Middle frontal gyrus (tissue), 1 donor: ENCODE measurements around the gene ANAPC15.

Experiments
- DNase-seq: peaks from one replicate; pipeline ENCODE4 v3.0.0-alpha.2; 2015; ENCODE audit warnings: low spot score; ENCODE audit errors: extremely low spot score

The ANAPC15 gene

DNA sequence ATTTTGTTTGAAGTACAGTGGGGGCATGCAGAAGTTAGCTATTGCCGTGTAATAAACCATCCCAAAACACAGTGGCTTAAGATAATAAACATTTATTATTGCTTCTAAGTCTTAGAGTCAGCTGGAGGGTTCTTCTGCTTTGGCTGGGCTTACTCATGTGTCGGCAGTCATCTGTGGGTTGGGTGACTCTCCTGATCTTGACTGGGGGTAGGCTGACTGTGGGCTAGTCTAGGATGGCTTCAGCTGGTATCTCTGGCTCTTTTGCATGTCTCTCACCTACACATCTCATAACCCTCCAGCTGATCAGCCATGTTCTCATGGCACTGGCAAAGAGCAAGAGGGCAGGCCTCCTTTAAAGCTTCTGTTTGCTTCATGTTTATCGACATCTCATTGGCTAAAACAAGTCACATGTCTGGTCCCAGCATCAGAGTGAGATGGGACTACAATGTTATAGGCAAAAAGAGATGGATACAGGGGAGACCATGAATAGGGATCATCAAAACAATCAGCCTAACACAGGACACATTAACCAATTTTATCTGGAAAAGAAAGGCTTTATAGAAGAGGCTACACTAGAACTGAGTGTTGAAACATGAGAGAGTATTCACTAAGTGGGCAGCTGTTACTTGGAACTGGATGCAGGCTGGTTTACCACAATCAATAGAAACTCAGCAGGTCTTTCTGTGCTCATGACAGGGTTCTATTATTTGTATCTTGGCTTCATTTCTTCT is 26.7 kb downstream of the ANAPC15 start:
- peak; percentile 42 for DNase-seq

DNA sequence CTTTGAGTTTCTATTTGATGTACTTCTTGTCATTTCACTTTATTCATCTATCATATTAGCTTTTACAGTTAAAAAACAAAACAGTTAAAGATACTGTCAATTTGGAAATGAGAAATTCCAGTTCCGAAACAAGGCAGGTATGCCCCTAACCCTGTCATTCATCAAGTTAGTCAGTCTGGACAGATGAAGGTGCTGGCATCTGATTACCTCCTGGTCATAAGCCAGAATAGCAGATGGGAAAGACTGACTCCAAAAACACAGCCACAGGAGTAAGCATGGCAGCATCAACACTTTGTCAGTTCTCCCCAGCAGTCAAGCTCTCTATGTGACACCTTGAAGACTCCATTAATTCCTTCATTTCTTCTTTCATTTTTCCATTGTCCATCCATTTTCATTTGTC is 27.5 kb downstream of the ANAPC15 start:
- no peak for DNase-seq

DNA sequence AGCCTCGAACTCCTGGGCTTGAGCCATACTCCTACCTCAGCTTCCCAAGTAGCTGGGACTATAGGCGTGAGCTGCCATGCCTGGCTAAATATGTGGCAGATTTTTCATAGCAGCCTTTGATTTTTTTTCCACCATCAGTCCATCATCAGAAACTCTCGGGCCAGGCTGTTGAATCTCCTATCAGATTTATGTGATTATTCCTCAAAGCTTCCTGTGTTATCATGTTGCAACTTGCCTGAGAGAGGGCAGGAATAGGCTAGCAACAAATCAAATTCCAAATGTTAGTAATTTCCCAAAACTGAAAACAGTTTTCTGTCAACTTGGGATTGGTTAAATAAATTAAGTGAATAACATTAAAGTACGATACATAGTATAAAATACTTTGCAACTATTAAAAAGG is 28.4 kb downstream of the ANAPC15 start:
- no peak for DNase-seq

DNA sequence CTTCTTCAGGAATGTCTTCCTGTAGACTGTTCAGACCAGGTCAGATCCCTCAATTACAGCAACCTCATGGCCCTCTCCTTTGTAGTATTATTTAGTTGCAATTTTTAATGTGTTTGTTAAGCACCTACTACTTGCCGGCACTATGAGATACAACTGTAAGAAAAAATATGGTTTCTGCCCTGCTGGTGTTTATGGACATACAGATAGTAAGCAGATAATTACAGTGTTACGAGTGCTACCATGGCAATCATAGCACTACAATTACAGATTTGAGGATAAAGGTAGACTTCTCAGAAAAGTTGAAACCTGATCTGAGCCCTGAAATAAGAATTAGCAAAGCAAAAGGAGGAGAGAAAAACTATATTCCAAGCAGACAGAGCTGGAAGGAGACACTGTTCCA is 29.1 kb downstream of the ANAPC15 start:
- no peak for DNase-seq

DNA sequence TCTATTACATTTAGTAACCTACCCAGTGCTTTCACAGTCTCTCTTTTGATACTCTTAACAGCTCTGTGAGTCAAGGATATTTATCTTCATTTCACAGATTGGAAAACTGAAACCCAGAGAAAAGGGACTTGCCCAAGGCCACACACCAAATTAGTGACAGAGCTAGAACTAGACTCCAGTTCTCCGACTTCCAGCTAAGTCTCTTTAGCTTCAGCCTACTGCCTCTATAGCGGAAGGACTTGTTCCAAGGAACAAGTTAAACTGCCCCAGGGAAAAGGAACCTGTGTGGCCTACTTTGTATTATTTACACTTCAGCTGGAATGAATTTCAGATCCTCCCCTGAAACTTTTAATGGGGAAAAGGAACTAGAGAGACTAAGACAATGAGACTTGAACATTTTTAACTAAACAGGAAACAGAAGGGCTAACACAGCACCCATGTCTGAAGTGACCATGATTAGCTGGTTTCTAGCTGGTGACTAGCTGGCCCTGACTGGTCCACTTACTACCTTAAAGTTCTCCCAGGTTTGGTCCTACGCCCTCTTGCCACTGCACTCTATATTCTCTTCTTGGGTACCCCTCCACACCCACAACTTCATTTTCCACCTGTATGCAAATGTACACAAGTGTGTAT is 30.6 kb downstream of the ANAPC15 start:
- DNase-seq: no peak

DNA sequence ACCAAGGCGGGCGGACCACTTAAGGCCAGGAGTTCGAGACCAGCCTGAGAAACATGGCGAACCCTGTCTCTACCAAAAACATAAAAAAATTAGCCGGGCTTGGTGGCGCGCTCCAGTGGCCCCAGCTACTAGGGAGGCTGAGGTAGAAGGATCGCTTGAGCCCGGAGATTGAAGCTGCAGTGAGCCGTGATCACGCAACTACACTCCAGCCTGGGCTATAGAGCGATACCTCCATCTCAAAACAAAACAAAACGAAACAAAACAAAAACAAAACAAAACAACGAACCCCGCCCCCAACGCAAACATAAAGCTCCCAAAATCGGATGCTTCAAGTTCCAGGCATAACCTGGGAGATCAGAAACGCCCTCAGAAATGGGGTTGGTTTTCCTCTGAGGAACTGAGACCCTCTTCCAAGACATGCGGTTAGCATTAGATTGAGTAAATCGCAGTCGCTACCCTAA is 31.3 kb downstream of the ANAPC15 start:
- DNase-seq: no peak

DNA sequence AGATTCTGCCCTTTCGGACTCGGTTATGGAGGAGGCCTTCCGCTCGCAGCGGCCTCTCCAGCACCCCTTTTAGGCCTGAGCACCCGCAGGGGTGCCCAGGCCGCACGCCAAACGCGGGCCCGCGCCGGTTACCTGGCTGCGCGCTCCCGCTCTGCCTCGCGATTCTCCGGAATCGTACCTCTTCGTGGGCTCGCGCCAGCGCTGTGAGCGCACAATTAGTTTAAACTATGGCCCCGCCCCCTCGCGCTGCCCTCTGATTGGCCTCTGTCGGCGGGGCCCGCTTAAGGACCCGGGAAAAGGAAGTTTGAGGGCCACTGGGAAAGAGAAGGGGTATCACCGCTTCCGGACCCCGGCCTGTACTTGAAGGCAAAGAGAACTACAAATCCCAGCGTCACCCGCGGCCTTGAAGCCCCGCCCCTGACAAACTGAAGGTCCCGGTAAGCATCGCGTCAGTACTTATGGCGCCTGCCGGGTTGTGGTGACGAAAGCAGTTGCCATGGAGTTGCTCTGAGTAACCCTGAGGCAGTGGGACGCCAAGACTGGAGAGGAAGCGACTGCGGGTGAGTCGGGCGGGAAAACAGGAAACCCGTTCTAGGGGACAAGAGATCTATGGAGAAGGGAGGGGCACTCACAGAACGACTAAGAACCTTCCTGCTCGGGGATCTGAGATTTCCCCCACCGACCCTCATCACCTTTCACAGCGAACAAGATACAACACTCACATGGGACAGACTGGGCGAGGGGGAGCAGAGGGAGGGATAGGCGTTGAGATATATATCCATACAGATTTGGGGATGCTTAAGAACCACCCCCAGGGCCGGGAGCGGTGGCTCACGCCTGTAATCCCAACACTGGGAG is 31.9 kb downstream of the ANAPC15 start, which contains the start of the genes LRRC51 and NUMA1:
Gene LRRC51 (plus strand): TSS at position 525 of the 858 bp plus-strand sequence. CDS start 8,234 bp downstream, outside the sequence.
Gene NUMA1 (minus strand): TSS at position 217 of the 858 bp plus-strand sequence. CDS start 44,599 bp downstream, outside the sequence.
- peak; percentile 99 for DNase-seq

DNA sequence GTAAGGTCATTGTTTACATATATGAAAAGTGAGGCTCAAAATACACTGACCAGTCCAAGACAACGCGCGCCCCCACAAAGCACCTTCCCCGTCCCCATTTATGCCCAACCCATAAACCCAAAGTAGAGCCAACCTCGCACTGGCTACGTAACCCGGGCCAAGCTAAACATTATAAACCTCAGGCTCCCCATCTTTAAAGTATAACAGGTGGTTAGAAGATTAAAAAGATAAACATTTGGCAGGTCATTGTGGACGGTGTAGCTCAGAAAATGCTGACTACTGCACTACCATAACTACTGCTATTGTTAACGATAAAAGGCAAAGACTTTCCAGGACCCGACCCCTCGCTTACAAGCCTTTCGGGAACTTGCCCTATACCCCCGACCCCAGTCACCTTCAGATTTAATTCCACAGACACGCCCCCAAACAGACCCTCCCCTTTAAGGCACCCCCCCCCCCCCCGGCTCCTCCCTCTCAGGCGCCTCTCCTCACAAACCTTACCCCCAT is 32.6 kb downstream of the ANAPC15 start:
- no peak for DNase-seq

DNA sequence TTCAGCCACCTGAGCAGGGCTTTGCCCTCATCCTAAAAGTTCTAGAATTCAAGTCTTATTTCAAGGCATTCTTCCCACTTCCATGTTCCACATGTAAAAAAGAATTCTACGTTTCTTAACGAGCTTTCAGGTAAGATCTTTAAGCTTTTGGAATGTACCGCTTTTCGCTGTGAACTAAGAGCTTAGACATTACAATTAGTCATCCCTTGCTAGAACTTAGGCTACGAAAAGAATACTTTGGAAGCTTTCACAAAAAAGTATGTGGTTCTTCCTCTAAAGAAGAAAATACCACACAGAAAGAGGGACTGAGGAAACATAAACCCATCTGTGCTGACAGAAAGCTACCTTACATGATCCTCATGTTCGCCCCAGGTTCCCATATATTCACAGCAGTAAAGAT is 34.0 kb downstream of the ANAPC15 start:
- DNase-seq: no peak

DNA sequence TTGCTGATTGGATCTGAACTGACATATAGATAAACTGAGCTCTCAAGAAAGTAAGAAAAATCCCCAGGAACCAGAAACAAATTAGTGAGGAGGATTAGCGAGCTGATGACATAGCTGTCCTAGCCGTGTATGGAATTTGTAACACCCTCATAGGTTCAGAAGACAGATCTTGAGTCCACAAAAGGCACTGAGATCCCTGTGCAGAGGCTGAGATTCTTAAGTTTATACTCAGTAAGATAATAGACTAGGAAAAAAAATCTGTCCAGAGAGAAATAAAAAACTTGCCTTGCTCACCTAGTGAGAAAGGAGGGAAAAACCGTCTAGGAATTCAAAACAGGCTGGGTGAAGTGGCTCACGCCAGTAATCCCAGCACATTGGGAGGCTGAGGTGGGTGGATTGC is 36.7 kb downstream of the ANAPC15 start:
- no peak for DNase-seq

DNA sequence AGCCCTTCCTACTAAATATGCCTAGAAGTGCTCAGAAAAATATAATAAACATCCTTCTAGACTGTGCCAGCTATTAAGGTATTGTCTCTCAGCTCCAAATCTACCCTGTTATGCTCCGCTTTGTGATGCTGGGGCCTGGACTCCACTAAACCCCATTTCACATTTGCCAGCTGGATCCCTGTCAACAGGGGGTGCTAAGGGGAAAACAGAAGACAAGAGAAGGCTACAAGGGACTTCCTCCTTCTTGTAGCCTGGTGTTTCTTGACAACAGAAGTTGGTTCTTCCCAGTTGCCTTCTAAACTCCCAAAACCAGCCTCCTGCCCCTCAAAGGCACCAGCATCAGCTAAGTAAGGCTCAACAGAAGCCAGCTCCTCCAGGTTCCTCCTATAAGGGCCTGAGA is 37.4 kb downstream of the ANAPC15 start:
- DNase-seq: no peak

DNA sequence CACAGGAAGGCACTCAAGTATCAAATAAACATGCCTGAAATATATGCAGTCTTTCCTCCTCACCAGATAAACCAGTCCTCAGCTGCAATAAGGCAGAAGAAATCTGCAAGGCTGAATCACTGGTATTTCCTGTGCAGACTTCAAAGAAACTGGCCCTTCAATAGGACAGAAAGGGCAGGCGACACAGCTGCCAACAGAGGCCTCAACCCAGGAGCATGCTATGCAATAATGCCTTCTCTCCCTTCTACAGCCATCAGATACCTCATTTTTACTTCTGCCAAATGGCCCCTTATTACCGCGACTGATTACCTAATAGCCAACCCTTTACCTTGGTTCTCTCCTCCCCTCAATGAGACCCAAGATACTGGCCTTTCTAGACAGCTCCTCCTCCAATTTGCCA is 40.1 kb downstream of the ANAPC15 start:
- DNase-seq: no peak

DNA sequence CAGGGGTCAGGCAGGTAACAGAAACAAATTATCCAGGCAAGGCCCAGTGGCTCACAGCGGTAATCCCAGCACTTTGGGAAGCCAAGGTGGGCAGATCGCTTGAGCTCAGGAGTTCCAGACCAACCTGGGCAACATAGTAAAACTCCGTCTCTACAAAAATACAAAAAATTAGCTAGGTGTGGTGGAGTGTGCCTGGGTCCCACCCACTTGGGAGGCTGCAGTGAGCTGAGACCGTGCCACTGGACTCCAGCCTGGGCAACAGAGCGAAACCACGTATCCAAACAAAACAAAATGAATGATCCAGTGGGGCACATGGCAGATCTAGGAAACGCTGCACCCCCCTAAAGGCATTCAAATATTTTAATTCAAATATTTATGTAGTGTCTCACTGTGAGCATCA is 42.0 kb downstream of the ANAPC15 start:
- DNase-seq: no peak

DNA sequence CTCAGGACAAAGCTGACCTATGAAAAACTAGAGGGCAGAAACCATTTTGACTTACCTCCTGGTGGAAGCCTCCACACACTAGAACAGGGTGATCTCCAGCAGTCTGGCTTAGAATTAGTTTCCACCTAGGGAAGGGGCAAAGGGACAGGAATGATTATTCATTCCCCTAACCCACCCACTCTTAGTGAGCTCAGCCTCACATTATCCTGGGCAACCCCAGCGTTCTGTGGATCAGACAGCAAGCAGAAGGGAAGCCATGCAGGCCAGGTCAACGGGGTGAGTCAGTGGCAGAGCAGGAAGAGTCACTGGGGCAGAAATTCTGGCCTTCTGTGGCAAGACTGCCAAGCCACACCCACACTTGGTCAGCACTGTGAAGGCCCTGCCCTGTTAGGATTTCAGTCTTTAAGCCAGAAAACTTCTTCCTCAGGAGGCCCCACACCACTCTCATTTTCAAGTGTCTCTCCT is 42.7 kb downstream of the ANAPC15 start:
- no peak for DNase-seq

DNA sequence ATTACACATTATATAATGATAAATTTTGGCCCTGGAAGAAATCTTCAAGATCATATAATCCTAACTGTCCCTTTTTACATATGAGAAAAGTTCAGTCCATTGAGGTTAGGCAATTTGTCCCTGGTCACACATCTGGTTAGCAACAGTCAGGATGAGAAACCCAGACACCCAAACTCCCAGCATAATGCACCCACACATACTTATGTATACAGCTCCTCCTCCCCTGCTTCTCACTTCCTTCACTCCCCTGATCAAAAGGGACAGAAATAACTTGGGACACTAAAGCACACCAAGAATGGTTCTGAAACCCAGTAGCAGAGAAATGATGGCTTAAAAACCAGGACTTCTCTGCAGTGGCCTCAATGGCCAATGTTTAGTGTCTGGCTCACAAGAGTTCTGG is 43.3 kb downstream of the ANAPC15 start:
- DNase-seq: no peak

DNA sequence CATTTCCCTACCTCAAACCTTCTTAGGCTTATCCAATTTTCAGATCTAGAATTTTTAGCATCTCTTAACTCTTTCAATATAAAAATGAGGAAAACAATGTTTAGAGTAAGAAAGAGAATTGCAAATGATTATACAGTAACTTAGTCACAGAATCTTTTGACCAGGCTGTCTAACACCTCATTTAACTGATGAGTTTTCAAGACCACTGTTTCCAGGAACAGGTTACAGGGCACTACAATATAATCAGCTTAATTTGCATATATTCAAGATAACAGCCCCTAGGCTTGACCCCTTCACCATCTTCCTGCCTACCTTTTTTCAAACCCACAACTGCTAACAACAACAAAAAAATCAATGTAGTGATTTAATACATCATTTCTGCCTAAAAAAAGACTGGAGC is 44.8 kb downstream of the ANAPC15 start:
- DNase-seq: no peak

DNA sequence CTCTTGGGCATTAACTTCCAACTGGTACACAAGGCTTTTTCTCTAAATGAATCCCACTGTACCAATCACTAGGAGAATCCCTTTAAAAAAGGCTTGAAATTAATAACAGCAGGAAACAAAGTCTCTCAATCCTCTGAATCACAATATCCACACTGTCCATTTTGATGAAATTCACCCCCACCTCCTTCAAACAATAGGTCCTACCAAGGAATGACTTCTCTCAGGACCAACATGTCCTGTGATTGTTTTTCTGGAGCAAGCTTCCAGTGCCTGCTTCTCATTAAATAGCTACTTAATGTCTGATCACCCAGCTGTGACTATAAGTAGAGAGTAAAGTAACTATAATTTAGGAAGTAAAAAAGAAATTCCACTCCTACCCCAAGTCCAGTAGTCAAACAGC is 45.2 kb downstream of the ANAPC15 start:
- DNase-seq: no peak

DNA sequence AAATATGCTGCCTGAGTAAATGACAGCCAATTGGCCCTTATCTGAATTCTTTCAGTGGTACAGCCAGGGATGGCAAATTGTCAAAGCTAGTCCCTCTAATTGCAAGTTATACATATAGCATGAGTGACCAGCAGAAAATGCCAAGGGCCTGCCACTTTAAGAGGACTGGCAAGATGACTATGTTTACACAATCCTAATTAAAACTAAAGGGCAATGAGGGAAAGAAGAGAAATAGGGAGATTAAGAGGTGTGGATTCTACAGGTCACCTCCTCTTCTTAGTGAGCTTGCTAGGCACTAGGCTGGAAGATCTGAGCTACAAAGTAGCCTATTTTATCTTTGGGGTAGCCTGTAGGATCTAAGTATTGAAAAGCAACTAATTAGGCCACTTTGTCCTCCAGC is 45.6 kb downstream of the ANAPC15 start:
- no peak for DNase-seq

DNA sequence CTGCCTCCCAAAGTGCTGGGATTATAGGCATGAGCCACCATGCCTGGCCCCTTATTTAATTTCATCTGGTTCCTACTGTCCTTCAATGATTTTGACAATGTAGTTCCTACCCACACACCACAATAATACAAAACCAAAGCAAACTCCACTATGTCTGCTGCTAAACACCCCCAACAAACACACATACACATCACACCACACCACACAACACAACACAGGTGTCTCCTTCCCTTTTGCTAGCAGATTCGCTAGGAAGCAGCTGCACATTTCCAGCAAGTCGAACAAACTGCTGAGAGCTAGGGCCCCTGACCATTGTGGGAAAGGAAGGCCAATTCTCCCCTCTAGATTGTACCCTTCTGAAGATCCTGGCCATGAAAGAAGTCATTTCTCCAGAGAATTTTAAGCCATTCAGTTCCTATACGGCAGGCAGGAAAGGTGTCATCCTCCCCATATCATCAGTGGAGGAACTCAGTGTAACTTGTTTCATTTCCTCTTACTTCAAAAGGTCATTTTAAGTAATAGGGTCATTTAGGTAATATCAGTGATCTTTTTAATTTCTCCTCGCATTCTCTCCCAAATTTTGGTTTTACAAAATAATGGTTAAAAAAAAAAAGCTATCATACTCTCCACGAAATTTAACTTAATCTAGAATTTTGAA is 50.6 kb downstream of the ANAPC15 start:
- DNase-seq: no peak
